Panc1 (cell line): ENCODE measurements around the gene FBXL19. TPM values are rescaled to one million over a fixed set of nuclear protein-coding genes. Genes with fewer than 3 reads are reported as not detected.

ENCODE experiments used
- ATAC-seq: fragments of 200-7000 bp; cut with Tn5 transposase; 2 replicates; pipeline ENCODE4 v1.9.1; 2020; ENCODE audit warnings: mild to moderate bottlenecking, moderate library complexity
- BruUV-seq: library from RNA; stranded (reverse); fragments of 400-500 nt; replicated peaks from 2 replicates; lab custom pipeline; 2021; lab: Mats Ljungman, UMichigan
- CTCF ChIA-PET: fragments of 300-600 bp; sonication (Branson Sonifier 250); formaldehyde crosslinking; loops from one replicate; lab custom pipeline; 2022; ENCODE audit warnings: antibody characterized with exemption; lab: Charles Lee
- POLR2A ChIA-PET: fragments of 300-600 bp; sonication (Branson Sonifier 250); formaldehyde crosslinking; loops from one replicate; lab custom pipeline; 2022; ENCODE audit warnings: antibody characterized with exemption; lab: Charles Lee
- DNase-seq: peaks from one replicate; pipeline ENCODE4 v3.0.0-alpha.2; 2010; ENCODE audit warnings: low read depth, low spot score
- H3K27ac ChIP-seq: 2 replicates; pipeline ENCODE4 v1.5.1; 2011; ENCODE audit warnings: mild to moderate bottlenecking, low read length, inconsistent platforms
- H3K27me3 ChIP-seq: fragments of 200-500 bp; sonication (Bioruptor generic); 2 replicates; pipeline ENCODE4 v1.6.0; 2014; ENCODE audit warnings: low read length, inconsistent platforms; ENCODE audit not compliant: control insufficient read depth, insufficient read depth
- H3K36me3 ChIP-seq: fragments of 200-500 bp; sonication (Bioruptor generic); 2 replicates; pipeline ENCODE4 v1.5.1; 2014; ENCODE audit warnings: inconsistent platforms, mild to moderate bottlenecking, low read length, moderate library complexity; ENCODE audit not compliant: control insufficient read depth, insufficient read depth
- H3K4me1 ChIP-seq: 2 replicates; pipeline ENCODE4 v1.5.1; 2011; ENCODE audit warnings: inconsistent platforms, mild to moderate bottlenecking, low read length, moderate library complexity; ENCODE audit not compliant: control insufficient read depth, insufficient read depth
- H3K4me3 ChIP-seq, 2 experiments: 2 replicates each; pipeline ENCODE4 v1.5.1; 2011 to 2012; ENCODE audit warnings: low read depth in 2 of 2, low read length in 2 of 2, mild to moderate bottlenecking in 2 of 2, inconsistent platforms in 1 of 2, moderate library complexity in 1 of 2
- H3K9me3 ChIP-seq: fragments of 200-500 bp; sonication (Bioruptor generic); 2 replicates; pipeline ENCODE4 v1.5.1; 2014; ENCODE audit warnings: low read depth, mild to moderate bottlenecking, inconsistent platforms, low read length, moderate library complexity; ENCODE audit not compliant: control insufficient read depth, insufficient read depth
- POLR2AphosphoS5 ChIP-seq: IDR thresholded peaks from 2 replicates; pipeline ENCODE4 v1.6.1; 2012; ENCODE audit warnings: mild to moderate bottlenecking, low read depth, low read length, moderate library complexity
- SIN3A ChIP-seq: IDR thresholded peaks from 2 replicates; pipeline ENCODE4 v1.6.1; 2012; ENCODE audit warnings: low read depth, mild to moderate bottlenecking, low read length, moderate library complexity, borderline replicate concordance; ENCODE audit not compliant: insufficient read depth
- TCF7L2 ChIP-seq: IDR thresholded peaks from 2 replicates; pipeline ENCODE4 v1.6.1; 2011; ENCODE audit warnings: mild to moderate bottlenecking, low read depth, low read length, inconsistent platforms
- in situ Hi-C: cut with HindIII; loops from 2 replicates; pipeline ENCODE4 v1.10.0; 2016; ENCODE audit warnings: low sequenced_read_pairs, low pct_unique_long_range_greater_than_20kb
- intact Hi-C: fragments of 100-400 bp; cut with micrococcal nuclease; formaldehyde crosslinking; loops from one replicate; pipeline ENCODE4 v1.10.0; 2022; ENCODE audit not compliant: unreplicated experiment
- total RNA-seq: library from RNA; stranded (reverse); gene quantifications from one replicate; pipeline ENCODE4 v1.2.1, GENCODE V29; 2021; ENCODE audit not compliant: unreplicated experiment
- TF ChIP-seq, protein P1 (sequence below): fragments of 450-650 bp; IDR thresholded peaks from 2 replicates; pipeline ENCODE4 v1.5.1; 2017; ENCODE audit warnings: mild to moderate bottlenecking
- TF ChIP-seq, protein P2 (sequence below), 2 experiments: IDR thresholded peaks; 2 replicates each; pipeline ENCODE4 v1.6.1; 2011 to 2012; ENCODE audit warnings: low read depth in 2 of 2, control low read depth in 1 of 2, low read length in 1 of 2, mild to moderate bottlenecking in 1 of 2, moderate library complexity in 1 of 2; ENCODE audit not compliant: insufficient read depth in 1 of 2

Gene FBXL19
- total RNA-seq, 1 experiment from 2014 or later = 52.3 TPM

DNA sequence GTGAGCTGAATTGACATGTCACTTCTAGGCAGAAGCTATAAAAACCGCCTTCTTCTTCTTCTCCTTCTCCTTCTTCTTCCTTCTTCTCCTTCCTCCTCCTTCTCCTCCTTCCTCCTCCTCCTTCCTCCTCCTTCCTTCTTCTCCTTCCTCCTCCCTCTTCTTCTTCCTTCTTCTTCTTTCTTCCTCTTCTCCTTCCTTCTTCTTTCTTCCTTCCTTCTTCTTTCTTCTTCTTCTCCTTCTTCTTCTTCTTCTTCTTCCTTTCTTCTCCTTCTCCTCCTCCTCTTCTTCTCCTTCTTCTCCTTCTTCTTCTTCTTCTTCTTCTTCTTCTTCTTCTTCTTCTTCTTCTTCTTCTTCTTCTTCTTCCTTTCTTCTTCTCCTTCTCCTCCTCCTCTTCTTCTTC, 4.8 kb upstream of the FBXL19 start:
- BruUV-seq = no TSS peak
- CTCF ChIA-PET = no interaction called here
- no peaks in the 10 kb centered on the region for H3K9me3 ChIP-seq
- H3K4me3 ChIP-seq = no peak overlapping the region
- no peaks in the 10 kb centered on the region for H3K36me3 ChIP-seq
- DNase-seq (no peak), ATAC-seq (no peak)
- intact Hi-C loops (no loop called here), in situ Hi-C loops (no loop called here)
- H3K27me3 ChIP-seq = no peaks in the 10 kb centered on the region
- POLR2A ChIA-PET = interaction anchor here (0.8 kb wide), 1 partner anchor 197 kb away, joined by 13 read pairs; no protein-coding TSS in a partner anchor
- H3K4me1 ChIP-seq = no peaks in the 10 kb centered on the region
- no peak overlapping the region for H3K27ac ChIP-seq
- TF ChIP-seq SIN3A = no peak
- TF ChIP-seq, protein P1, sequence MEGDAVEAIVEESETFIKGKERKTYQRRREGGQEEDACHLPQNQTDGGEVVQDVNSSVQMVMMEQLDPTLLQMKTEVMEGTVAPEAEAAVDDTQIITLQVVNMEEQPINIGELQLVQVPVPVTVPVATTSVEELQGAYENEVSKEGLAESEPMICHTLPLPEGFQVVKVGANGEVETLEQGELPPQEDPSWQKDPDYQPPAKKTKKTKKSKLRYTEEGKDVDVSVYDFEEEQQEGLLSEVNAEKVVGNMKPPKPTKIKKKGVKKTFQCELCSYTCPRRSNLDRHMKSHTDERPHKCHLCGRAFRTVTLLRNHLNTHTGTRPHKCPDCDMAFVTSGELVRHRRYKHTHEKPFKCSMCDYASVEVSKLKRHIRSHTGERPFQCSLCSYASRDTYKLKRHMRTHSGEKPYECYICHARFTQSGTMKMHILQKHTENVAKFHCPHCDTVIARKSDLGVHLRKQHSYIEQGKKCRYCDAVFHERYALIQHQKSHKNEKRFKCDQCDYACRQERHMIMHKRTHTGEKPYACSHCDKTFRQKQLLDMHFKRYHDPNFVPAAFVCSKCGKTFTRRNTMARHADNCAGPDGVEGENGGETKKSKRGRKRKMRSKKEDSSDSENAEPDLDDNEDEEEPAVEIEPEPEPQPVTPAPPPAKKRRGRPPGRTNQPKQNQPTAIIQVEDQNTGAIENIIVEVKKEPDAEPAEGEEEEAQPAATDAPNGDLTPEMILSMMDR = no peak
- TF ChIP-seq, protein P2, sequence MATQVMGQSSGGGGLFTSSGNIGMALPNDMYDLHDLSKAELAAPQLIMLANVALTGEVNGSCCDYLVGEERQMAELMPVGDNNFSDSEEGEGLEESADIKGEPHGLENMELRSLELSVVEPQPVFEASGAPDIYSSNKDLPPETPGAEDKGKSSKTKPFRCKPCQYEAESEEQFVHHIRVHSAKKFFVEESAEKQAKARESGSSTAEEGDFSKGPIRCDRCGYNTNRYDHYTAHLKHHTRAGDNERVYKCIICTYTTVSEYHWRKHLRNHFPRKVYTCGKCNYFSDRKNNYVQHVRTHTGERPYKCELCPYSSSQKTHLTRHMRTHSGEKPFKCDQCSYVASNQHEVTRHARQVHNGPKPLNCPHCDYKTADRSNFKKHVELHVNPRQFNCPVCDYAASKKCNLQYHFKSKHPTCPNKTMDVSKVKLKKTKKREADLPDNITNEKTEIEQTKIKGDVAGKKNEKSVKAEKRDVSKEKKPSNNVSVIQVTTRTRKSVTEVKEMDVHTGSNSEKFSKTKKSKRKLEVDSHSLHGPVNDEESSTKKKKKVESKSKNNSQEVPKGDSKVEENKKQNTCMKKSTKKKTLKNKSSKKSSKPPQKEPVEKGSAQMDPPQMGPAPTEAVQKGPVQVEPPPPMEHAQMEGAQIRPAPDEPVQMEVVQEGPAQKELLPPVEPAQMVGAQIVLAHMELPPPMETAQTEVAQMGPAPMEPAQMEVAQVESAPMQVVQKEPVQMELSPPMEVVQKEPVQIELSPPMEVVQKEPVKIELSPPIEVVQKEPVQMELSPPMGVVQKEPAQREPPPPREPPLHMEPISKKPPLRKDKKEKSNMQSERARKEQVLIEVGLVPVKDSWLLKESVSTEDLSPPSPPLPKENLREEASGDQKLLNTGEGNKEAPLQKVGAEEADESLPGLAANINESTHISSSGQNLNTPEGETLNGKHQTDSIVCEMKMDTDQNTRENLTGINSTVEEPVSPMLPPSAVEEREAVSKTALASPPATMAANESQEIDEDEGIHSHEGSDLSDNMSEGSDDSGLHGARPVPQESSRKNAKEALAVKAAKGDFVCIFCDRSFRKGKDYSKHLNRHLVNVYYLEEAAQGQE (IDR thresholded peaks at IDR 0.05; ENCODE audit: insufficient read depth in 1 of 2, low read depth in 2 of 2, low read length in 1 of 2) = no peak
- no peak for TF ChIP-seq TCF7L2
- no peak for TF ChIP-seq POLR2AphosphoS5

DNA sequence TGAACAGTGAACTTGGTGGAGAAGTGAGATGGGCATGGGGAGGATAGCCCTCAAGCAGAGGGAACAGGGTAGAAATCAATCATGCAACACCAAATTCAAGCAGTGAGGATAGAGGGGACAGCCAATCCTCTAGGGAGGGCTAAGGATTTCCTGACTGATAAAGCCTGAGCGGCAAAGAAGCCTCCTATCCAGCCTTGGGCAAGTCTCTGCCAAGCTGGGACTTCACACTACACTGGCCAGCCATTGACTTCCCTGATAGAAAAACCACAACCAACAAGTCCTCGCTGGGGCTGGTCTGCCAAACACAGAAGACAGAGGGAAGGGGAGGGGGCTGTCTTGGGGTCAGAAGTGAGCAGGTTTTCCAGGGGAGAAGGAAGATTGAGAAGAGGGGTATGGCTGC, 2.5 kb upstream of the FBXL19 start:
- POLR2A ChIA-PET = no interaction called here
- H3K27ac ChIP-seq = no peak overlapping the region
- H3K9me3 ChIP-seq = no peaks in the 10 kb centered on the region
- CTCF ChIA-PET = no interaction called here
- DNase-seq (no peak), ATAC-seq (no peak)
- H3K27me3 ChIP-seq = no peaks in the 10 kb centered on the region
- H3K4me1 ChIP-seq = peaks cover 9% of the 10 kb centered on the region
- in situ Hi-C loops = no loop called here
- H3K4me3 ChIP-seq = no peak overlapping the region
- no TSS peak for BruUV-seq
- intact Hi-C loops = no loop called here
- H3K36me3 ChIP-seq = no peaks in the 10 kb centered on the region
- no peak for TF ChIP-seq POLR2AphosphoS5
- TF ChIP-seq, protein P2 (IDR thresholded peaks at IDR 0.05; ENCODE audit: insufficient read depth in 1 of 2, low read depth in 2 of 2, low read length in 1 of 2) = no peak
- TF ChIP-seq, protein P1 = no peak
- TF ChIP-seq SIN3A = no peak
- TF ChIP-seq TCF7L2 = no peak
